Fibroblast of lung (primary cell): ENCODE measurements around the gene UNC119B.

Source experiments
- CTCF ChIP-seq, 2 donors: IDR thresholded peaks in 1 of 2; conservative IDR thresholded peaks in 1 of 2; 1 replicate in 1 of 2; 2 replicates in 1 of 2; pipeline ENCODE4 v1.5.1; 2011 to 2012; ENCODE audit warnings: low read length in 2 of 2, control low read depth in 1 of 2, inconsistent platforms in 1 of 2, low read depth in 1 of 2, mild to moderate bottlenecking in 1 of 2
- EZH2 ChIP-seq: IDR thresholded peaks from 2 replicates; pipeline ENCODE4 v1.5.1; 2012; ENCODE audit warnings: low read length, control low read depth, mild to moderate bottlenecking; ENCODE audit errors: missing control alignments

GRCh38 chr12:120759591-120760348 lies 49.5 kb downstream of the UNC119B start:
- TF ChIP-seq CTCF (conservative IDR thresholded peaks at IDR 0.05 in 1 of 2, IDR thresholded peaks at IDR 0.05 in 1 of 2; ENCODE audit: low read depth in 1 of 2, low read length in 2 of 2) (no peak), EZH2 (no peak)
